GM18498 (cell line): ENCODE measurements around the gene WDFY4.
"Not testable (repeated sequence)": the region's sequence is repeated elsewhere in the genome, so short reads cannot be mapped to it uniquely, and the experiment has no call there.

Experiments
- ATAC-seq: cut with Tn5 transposase; IDR thresholded peaks from one replicate; pipeline ENCODE4 v1.9.1; 2021; ENCODE audit warnings: mild to moderate bottlenecking, moderate library complexity; ENCODE audit not compliant: unreplicated experiment

Gene WDFY4, protein sequence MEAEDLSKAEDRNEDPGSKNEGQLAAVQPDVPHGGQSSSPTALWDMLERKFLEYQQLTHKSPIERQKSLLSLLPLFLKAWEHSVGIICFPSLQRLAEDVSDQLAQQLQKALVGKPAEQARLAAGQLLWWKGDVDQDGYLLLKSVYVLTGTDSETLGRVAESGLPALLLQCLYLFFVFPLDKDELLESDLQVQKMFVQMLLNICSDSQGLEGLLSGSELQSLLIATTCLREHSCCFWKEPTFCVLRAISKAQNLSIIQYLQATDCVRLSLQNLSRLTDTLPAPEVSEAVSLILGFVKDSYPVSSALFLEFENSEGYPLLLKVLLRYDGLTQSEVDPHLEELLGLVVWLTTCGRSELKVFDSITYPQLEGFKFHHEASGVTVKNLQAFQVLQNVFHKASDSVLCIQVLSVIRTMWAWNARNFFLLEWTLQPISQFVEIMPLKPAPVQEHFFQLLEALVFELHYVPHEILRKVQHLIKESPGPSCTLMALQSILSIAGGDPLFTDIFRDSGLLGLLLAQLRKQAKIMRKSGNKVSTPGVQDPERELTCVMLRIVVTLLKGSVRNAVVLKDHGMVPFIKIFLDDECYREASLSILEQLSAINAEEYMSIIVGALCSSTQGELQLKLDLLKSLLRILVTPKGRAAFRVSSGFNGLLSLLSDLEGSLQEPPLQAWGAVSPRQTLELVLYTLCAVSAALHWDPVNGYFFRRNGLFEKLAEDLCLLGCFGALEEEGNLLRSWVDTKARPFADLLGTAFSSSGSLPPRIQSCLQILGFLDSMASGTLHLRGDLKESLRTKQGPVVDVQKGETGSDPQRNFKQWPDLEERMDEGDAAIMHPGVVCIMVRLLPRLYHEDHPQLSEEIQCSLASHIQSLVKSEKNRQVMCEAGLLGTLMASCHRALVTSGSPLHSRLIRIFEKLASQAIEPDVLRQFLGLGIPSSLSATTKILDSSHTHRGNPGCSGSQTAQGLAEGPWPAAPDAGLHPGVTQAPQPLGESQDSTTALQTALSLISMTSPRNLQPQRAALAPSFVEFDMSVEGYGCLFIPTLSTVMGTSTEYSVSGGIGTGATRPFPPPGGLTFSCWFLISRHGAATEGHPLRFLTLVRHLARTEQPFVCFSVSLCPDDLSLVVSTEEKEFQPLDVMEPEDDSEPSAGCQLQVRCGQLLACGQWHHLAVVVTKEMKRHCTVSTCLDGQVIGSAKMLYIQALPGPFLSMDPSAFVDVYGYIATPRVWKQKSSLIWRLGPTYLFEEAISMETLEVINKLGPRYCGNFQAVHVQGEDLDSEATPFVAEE (N-terminal part only)

DNA sequence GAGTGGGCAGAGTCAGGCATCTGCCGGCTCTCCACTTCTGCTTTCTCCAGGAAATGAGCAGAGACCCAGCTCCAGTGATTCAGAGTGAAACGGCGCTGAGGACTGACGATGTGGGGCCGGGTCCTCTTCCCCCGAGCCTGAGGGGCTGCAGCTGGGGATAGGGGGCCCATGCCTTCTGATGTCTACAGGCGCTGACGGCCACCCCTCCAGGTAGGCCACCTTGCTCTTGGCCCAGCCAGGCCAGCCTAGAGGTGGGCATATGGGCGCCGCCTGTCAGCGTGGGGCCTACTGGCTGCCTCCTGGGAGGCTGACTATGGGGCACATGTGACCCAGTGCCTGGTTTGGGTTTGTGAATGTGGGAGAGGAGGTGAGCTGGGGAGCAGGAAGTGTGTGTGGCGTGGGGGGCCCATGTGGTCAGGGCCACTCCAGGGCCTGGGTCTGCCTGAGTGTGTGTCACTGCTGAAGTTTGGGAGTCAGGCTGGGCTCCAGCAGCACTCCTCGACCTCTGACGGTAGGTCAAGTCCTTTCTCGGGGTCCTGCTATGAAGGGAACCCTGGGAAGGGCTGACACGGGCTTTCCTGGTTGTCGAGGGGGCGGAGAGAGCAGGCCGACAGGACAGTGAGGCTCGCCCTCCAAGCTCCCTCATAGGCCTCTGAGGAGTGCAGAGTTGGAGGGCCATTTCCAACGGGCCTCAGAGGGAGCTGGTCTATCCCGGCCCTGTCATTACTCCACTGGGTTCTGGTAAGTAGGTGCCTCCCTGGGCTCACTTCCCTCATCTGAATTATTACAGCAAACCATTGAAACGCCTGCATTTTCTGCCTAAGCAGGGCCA is at the start of gene WDFY4:
TSS of gene WDFY4 (plus strand) at position 82 of the 832 bp plus-strand sequence. CDS start 24,860 bp downstream, outside the sequence.
- ATAC-seq = peak; percentile 60

GRCh38 chr10:48634984-48635557 is 49.6 kb upstream of the WDFY4 start:
- no peak for ATAC-seq

GRCh38 chr10:48636231-48636630 is 48.4 kb upstream of the WDFY4 start:
- ATAC-seq = no peak

GRCh38 chr10:48636901-48637300 is 47.8 kb upstream of the WDFY4 start:
- ATAC-seq = no peak

GRCh38 chr10:48638158-48638557 is 46.5 kb upstream of the WDFY4 start:
- no peak for ATAC-seq

DNA sequence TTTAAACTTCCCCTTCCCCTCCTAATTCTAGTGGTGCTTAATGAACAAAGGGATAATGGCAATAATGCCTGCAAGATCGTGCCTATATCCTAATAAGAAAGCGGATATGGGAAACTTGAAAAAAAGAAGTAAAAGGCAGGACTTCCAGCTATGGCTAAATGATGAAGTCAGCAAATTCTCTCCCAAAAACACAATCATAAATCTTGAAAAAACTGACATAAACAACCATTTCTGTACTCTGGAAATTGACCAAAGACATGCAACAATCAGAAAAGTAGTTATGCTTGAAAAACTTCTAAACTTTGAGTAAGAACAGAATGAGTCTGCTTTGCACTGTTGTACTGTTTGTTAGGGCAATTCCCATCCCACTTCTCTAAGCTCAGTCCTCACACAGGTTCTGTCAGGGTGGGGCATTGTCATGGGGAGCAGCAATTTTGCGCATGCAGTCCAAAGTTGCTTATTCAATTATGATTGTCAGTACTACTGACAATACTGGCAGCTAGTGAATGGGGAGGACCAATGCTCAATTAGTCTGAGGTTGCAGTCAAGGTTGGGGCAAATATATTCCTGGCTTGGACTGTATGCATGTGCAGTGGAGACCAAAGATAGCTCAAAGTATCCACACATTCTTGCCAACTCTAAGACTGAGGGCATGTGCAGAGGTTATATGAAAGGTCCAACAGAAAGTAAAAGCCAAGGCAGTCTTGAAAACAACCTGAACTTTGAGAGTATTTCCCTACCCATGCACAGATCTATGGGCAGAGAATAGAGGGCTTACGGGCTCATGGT is 45.7 kb upstream of the WDFY4 start:
- ATAC-seq = peak; percentile 37

GRCh38 chr10:48639632-48640031 is 45.0 kb upstream of the WDFY4 start:
- ATAC-seq = peak; percentile 15

GRCh38 chr10:48640326-48640725 is 44.3 kb upstream of the WDFY4 start:
- ATAC-seq = no peak

DNA sequence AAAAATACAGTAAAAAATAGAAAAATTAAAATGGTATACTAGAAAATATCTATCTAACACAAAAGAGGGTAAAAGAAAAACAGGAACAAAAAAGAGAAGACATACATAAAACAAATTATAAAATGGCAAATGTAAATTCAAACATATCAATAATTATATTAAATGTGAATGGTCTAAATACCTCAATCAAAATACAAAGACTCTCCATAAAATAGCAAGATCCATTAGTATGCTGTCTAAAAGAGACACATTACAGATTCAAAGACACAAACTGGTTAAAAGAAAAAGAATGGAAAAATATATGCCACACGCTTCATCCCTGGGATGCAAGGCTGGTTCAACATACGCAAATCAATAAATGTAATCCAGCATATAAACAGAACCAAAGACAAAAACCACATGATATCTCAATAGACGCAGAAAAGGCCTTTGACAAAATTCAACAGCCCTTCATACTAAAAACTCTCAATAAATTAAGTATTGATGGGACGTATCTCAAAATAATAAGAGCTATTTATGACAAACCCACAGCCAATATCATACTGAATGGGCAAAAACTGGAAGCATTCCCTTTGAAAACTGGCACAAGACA is 43.5 kb upstream of the WDFY4 start:
- ATAC-seq = not testable (repeated sequence)

- ATAC-seq = no peak
Measured at GRCh38 chr10:48645600-48645999, 39.1 kb upstream of the WDFY4 start.

GRCh38 chr10:48647073-48647472 is 37.6 kb upstream of the WDFY4 start:
- not testable (repeated sequence) for ATAC-seq

GRCh38 chr10:48648172-48648942 is 36.3 kb upstream of the WDFY4 start:
- ATAC-seq = no peak

GRCh38 chr10:48649349-48649944 is 35.2 kb upstream of the WDFY4 start:
- ATAC-seq = no peak

DNA sequence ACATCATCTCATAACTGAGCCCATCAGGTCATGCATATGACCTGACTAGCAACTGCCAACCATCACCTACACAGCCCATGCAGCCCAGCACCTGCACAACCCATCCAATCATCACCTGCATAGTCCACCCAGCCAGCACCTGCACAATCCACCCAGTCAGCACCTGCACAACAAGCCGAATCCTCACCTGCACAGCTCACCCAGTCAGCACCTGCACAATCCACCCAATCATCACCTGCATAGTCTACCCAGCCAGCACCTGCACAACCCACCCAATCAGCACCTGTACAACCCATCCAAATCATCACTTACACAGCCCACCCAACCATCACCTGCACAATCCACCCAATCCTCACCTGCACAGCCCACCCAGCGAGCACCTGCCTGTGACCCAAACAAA is 33.4 kb upstream of the WDFY4 start:
- no peak for ATAC-seq

- ATAC-seq = no peak
Measured at GRCh38 chr10:48651839-48652238, 32.8 kb upstream of the WDFY4 start.

DNA sequence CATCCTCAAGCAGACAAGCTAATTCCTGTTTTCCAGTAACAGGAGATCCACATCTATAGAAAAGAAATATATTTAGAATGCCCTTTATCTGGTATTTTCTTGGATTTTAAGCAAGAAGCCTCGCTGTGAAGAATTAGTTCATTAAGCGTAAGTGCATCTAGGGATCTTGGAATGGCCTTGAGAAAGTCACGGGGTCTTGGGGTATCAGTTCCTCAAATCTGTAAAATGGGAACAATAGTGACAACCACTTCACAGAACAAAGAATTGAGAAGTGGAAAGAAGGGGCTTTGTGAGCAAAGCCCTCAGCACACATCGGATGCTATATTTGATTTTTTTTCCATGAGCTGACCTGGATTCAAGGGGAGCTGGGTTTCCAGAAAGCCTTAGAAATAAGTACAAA is 32.3 kb upstream of the WDFY4 start:
- no peak for ATAC-seq

DNA sequence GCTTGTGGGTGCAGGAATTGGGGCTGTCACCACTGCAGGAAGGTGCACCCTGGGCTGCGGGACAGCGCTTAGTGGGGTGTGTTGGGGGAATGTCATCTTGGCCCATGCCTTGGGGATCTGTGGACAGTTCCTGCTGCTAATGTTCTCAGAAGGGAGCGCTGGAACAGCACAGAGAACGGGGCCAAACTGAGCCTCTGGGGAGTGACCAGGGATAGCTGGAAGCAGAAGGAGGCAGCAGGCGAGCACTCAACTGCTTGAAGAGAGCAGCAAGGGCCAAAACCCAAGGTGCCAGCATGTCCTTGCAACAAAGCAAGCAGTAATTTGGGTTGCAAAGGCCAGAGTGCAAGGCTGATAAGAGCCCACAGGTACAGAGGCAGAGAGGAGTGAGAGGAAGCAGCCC is 31.3 kb upstream of the WDFY4 start:
- ATAC-seq = no peak
